HepG2 (cell line): ENCODE measurements around the gene DLG2. TPM values are rescaled to one million over a fixed set of nuclear protein-coding genes. Genes with fewer than 3 reads are reported as not detected.

Source experiments
- ARNT ChIP-seq: fragments of 450-650 bp; IDR thresholded peaks from 2 replicates; pipeline ENCODE4 v1.6.1; 2017
- ETV6 ChIP-seq: sonication (generic); formaldehyde crosslinking; conservative IDR thresholded peaks from 2 replicates; pipeline ENCODE4 v1.4.0; 2020; ENCODE audit warnings: missing genetic modification reagents
- FOXA3 ChIP-seq: IDR thresholded peaks from 2 replicates; pipeline ENCODE4 v1.6.1; 2016; ENCODE audit warnings: missing genetic modification reagents, missing compliant biosample characterization
- HOXA7 ChIP-seq: sonication (generic); formaldehyde crosslinking; IDR thresholded peaks from 2 replicates; pipeline ENCODE4 v1.8.1; 2022; ENCODE audit warnings: mild to moderate bottlenecking, missing genetic modification reagents, moderate library complexity
- IKZF1 ChIP-seq: fragments of 450-650 bp; IDR thresholded peaks from 2 replicates; pipeline ENCODE4 v1.7.1; 2016
- MED1 ChIP-seq: sonication (generic); formaldehyde crosslinking; IDR thresholded peaks from 2 replicates; pipeline ENCODE4 v1.4.0; 2020; ENCODE audit warnings: missing genetic modification reagents
- REL ChIP-seq: sonication (generic); formaldehyde crosslinking; conservative IDR thresholded peaks from 2 replicates; pipeline ENCODE4 v1.8.0; 2022; ENCODE audit warnings: mild to moderate bottlenecking, missing genetic modification reagents, moderate library complexity
- RORA ChIP-seq: sonication (generic); formaldehyde crosslinking; IDR thresholded peaks from 2 replicates; pipeline ENCODE4 v1.5.0; 2020; ENCODE audit warnings: mild to moderate bottlenecking, missing genetic modification reagents, moderate library complexity
- SP1 ChIP-seq, 2 experiments: fragments of 450-650 bp in 1 of 2; sonication (generic) in 1 of 2; formaldehyde crosslinking in 1 of 2; IDR thresholded peaks; 2 replicates each; pipeline versions ENCODE4 v1.4.0 to v1.6.1; 2016 to 2020; ENCODE audit warnings: missing genetic modification reagents in 1 of 2
- SRF ChIP-seq: IDR thresholded peaks from 2 replicates; pipeline ENCODE4 v1.6.1; 2011; ENCODE audit warnings: mild to moderate bottlenecking, low read depth, low read length, moderate library complexity
- TAF1 ChIP-seq: sonication (generic); formaldehyde crosslinking; IDR thresholded peaks from 2 replicates; pipeline ENCODE4 v1.4.0; 2020; ENCODE audit warnings: missing genetic modification reagents
- TBX2 ChIP-seq: sonication (generic); formaldehyde crosslinking; IDR thresholded peaks from 2 replicates; pipeline ENCODE4 v1.5.0; 2020; ENCODE audit warnings: missing genetic modification reagents, mild to moderate bottlenecking, borderline replicate concordance
- TEAD3 ChIP-seq: optimal IDR thresholded peaks from 2 replicates; pipeline ENCODE3; 2016; ENCODE audit warnings: borderline replicate concordance
- ZFAT ChIP-seq: sonication (generic); formaldehyde crosslinking; conservative IDR thresholded peaks from 2 replicates; pipeline ENCODE4 v1.8.1; 2023; ENCODE audit warnings: missing genetic modification reagents, inconsistent platforms
- ZKSCAN5 ChIP-seq: sonication (generic); formaldehyde crosslinking; IDR thresholded peaks from 2 replicates; pipeline ENCODE4 v1.5.1; 2020; ENCODE audit warnings: mild to moderate bottlenecking, missing genetic modification reagents
- ZNF10 ChIP-seq: sonication (generic); formaldehyde crosslinking; IDR thresholded peaks from 2 replicates; pipeline ENCODE4 v1.4.0; 2020; ENCODE audit warnings: mild to moderate bottlenecking, low read depth, missing genetic modification reagents, borderline replicate concordance
- polyA plus RNA-seq, 8 experiments: library from polyadenylated mRNA; depleted of rRNA in 3 of 8; stranded (reverse) in 7 of 8; unstranded in 1 of 8; fragments of >200 nt; fragmentation: Illumina TruSeq in 4 of 8; extraction: Trizol in 4 of 8; gene quantifications; 2 replicates each; pipeline versions ENCODE4 v1.2.1 to v1.2.3, GENCODE V29; 2011 to 2016; ENCODE audit warnings: low read depth in 4 of 8, missing spikeins in 1 of 8, mixed read lengths in 1 of 8; ENCODE audit not compliant: insufficient read depth in 1 of 8
- total RNA-seq, 5 experiments: library from RNA; depleted of rRNA; stranded (reverse); fragments of >200 nt; fragmentation: Illumina TruSeq; extraction: Trizol; gene quantifications; 2 replicates each; pipeline ENCODE4 v1.2.3, GENCODE V29; 2016; ENCODE audit warnings: low read depth in 1 of 5
- TF ChIP-seq, protein P1 (sequence below): sonication (generic); formaldehyde crosslinking; IDR thresholded peaks from 2 replicates; pipeline ENCODE4 v1.9.0; 2022; ENCODE audit warnings: low read depth, missing genetic modification reagents
- TF ChIP-seq, protein P2 (sequence below): sonication (generic); formaldehyde crosslinking; IDR thresholded peaks from 2 replicates; pipeline ENCODE4 v1.8.0; 2022; ENCODE audit warnings: low read depth, missing genetic modification reagents
- TF ChIP-seq, protein P3 (sequence below): sonication (generic); formaldehyde crosslinking; IDR thresholded peaks from 2 replicates; pipeline ENCODE4 v1.8.0; 2022; ENCODE audit warnings: mild to moderate bottlenecking, missing genetic modification reagents, moderate library complexity
- TF ChIP-seq, protein P4 (sequence below): sonication (generic); formaldehyde crosslinking; IDR thresholded peaks from 2 replicates; pipeline ENCODE4 v1.4.0; 2020; ENCODE audit warnings: missing genetic modification reagents
- TF ChIP-seq, protein P5 (sequence below), 2 experiments: sonication (generic) in 1 of 2; formaldehyde crosslinking in 1 of 2; IDR thresholded peaks; 2 replicates each; pipeline versions ENCODE4 v1.4.0 to v1.6.1; 2018 to 2020; ENCODE audit warnings: missing genetic modification reagents in 2 of 2, borderline replicate concordance in 1 of 2, low read depth in 1 of 2, mild to moderate bottlenecking in 1 of 2, missing biosample characterization in 1 of 2

The DLG2 gene
- total and polyA plus RNA-seq, 2 of the 13 experiments (the other 11 are each of a cell fraction or from before 2014, with no cell fraction given), result 0.46 to 1.0 TPM

DNA sequence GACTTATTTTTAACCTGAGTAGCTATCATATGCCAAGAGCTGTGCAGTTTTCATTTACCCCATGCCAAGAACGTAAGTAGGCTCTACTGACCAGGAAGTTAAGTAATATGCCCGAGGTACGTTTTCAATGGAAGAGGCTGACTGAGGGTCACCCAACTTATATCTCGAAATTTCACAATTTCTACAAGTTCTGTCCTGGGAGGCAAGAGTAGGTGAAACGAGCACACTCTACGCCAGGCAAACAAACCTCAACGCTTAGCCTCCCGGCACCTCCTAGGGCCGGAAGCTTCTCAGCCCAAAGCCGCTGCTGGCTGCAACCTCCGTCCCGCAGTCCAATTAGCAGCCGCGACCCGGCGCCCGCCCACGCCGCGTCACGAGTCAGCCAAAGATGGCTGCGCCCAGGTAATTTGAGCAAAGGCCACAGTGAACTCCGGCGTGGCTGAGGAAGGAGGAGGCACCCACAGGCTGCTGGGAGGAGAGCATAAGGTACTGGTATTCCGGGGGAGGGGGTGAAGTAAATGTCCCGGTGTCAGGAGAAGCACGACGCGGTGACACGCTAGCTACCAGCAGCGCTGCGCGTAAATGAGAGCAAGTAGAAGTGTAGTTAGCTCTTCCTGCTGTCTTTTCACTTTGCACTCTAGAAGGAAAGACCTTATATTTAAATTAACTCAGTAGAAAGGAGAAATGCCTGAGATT lies 20.6 kb upstream of the DLG2 start, which contains the start of gene TMEM126A (continued):
- TF ChIP-seq, protein P1, sequence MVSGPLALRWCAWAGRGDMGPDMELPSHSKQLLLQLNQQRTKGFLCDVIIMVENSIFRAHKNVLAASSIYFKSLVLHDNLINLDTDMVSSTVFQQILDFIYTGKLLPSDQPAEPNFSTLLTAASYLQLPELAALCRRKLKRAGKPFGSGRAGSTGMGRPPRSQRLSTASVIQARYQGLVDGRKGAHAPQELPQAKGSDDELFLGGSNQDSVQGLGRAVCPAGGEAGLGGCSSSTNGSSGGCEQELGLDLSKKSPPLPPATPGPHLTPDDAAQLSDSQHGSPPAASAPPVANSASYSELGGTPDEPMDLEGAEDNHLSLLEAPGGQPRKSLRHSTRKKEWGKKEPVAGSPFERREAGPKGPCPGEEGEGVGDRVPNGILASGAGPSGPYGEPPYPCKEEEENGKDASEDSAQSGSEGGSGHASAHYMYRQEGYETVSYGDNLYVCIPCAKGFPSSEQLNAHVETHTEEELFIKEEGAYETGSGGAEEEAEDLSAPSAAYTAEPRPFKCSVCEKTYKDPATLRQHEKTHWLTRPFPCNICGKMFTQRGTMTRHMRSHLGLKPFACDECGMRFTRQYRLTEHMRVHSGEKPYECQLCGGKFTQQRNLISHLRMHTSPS (CRISPR knock-in tag), result 0 out of 2 replicates have a peak, but pooled peaks have one; percentile 43
- TF ChIP-seq ZNF10 (no peak), TAF1 (CRISPR knock-in tag) (peak; percentile 90), SP1 (IDR thresholded peaks at IDR 0.05) (no peak), SP1 (CRISPR knock-in tag; IDR thresholded peaks at IDR 0.05) (peak; percentile 73), ARNT (no peak), REL (peak; percentile 55; the same call in 1 of the 2 replicates), TBX2 (CRISPR knock-in tag) (peak; percentile 86), HOXA7 (no peak), TEAD3 (CRISPR knock-in tag) (peak; percentile 54), ZFAT (CRISPR knock-in tag) (no peak), MED1 (CRISPR knock-in tag) (peak; percentile 47), IKZF1 (no peak), FOXA3 (CRISPR knock-in tag) (0 out of 2 replicates have a peak, but pooled peaks have one; percentile 32), RORA (no peak), SRF (0 out of 2 replicates have a peak, but pooled peaks have one; percentile 38), ETV6 (CRISPR knock-in tag) (0 out of 2 replicates have a peak, but pooled peaks have one; percentile 18), ZKSCAN5 (CRISPR knock-in tag) (0 out of 2 replicates have a peak, but pooled peaks have one; percentile 17)
- TF ChIP-seq, protein P2, sequence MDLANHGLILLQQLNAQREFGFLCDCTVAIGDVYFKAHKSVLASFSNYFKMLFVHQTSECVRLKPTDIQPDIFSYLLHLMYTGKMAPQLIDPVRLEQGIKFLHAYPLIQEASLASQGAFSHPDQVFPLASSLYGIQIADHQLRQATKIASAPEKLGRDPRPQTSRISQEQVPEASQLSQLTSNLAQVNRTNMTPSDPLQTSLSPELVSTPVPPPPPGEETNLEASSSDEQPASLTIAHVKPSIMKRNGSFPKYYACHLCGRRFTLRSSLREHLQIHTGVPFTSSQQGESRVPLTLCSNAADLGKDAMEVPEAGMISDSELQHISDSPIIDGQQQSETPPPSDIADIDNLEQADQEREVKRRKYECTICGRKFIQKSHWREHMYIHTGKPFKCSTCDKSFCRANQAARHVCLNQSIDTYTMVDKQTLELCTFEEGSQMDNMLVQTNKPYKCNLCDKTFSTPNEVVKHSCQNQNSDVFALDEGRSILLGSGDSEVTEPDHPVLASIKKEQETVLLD (CRISPR knock-in tag), result peak; percentile 54; the same call in 1 of the 2 replicates
- TF ChIP-seq, protein P3, sequence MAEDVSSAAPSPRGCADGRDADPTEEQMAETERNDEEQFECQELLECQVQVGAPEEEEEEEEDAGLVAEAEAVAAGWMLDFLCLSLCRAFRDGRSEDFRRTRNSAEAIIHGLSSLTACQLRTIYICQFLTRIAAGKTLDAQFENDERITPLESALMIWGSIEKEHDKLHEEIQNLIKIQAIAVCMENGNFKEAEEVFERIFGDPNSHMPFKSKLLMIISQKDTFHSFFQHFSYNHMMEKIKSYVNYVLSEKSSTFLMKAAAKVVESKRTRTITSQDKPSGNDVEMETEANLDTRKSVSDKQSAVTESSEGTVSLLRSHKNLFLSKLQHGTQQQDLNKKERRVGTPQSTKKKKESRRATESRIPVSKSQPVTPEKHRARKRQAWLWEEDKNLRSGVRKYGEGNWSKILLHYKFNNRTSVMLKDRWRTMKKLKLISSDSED (CRISPR knock-in tag), result no peak
- TF ChIP-seq, protein P4, sequence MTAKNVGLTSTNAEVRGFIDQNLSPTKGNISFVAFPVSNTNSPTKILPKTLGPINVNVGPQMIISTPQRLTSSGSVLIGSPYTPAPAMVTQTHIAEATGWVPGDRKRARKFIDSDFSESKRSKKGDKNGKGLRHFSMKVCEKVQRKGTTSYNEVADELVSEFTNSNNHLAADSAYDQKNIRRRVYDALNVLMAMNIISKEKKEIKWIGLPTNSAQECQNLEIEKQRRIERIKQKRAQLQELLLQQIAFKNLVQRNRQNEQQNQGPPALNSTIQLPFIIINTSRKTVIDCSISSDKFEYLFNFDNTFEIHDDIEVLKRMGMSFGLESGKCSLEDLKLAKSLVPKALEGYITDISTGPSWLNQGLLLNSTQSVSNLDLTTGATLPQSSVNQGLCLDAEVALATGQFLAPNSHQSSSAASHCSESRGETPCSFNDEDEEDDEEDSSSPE (CRISPR knock-in tag), result peak; percentile 75
- TF ChIP-seq, protein P5, sequence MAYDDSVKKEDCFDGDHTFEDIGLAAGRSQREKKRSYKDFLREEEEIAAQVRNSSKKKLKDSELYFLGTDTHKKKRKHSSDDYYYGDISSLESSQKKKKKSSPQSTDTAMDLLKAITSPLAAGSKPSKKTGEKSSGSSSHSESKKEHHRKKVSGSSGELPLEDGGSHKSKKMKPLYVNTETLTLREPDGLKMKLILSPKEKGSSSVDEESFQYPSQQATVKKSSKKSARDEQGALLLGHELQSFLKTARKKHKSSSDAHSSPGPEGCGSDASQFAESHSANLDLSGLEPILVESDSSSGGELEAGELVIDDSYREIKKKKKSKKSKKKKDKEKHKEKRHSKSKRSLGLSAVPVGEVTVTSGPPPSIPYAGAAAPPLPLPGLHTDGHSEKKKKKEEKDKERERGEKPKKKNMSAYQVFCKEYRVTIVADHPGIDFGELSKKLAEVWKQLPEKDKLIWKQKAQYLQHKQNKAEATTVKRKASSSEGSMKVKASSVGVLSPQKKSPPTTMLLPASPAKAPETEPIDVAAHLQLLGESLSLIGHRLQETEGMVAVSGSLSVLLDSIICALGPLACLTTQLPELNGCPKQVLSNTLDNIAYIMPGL (CRISPR knock-in tag; IDR thresholded peaks at IDR 0.05; ENCODE audit: borderline replicate concordance in 1 of 2, low read depth in 1 of 2), result peak; percentile 61 to 87; a peak in 3 of 4 replicates
